Right renal cortex interstitium (tissue), 3 donors: ENCODE results near the gene PDE4C. TPM values are rescaled to one million over a fixed set of nuclear protein-coding genes. Genes with fewer than 3 reads are reported as not detected.

Source experiments
- DNase-seq, 3 donors: peaks; one replicate each; pipeline ENCODE4 v3.0.0-alpha.2; 2013; ENCODE audit warnings: low read depth in 3 of 3, low spot score in 2 of 3
- polyA plus RNA-seq, 3 donors: library from polyadenylated mRNA; unstranded; fragments of 120-200 nt; gene quantifications; one replicate each; pipeline ENCODE4 v1.2.1, GENCODE V29; 2013; ENCODE audit not compliant: insufficient read length in 3 of 3

Gene PDE4C
- polyA plus RNA-seq, 3 donors, result 0.33 to 1.0 (median 0.71) TPM

DNA sequence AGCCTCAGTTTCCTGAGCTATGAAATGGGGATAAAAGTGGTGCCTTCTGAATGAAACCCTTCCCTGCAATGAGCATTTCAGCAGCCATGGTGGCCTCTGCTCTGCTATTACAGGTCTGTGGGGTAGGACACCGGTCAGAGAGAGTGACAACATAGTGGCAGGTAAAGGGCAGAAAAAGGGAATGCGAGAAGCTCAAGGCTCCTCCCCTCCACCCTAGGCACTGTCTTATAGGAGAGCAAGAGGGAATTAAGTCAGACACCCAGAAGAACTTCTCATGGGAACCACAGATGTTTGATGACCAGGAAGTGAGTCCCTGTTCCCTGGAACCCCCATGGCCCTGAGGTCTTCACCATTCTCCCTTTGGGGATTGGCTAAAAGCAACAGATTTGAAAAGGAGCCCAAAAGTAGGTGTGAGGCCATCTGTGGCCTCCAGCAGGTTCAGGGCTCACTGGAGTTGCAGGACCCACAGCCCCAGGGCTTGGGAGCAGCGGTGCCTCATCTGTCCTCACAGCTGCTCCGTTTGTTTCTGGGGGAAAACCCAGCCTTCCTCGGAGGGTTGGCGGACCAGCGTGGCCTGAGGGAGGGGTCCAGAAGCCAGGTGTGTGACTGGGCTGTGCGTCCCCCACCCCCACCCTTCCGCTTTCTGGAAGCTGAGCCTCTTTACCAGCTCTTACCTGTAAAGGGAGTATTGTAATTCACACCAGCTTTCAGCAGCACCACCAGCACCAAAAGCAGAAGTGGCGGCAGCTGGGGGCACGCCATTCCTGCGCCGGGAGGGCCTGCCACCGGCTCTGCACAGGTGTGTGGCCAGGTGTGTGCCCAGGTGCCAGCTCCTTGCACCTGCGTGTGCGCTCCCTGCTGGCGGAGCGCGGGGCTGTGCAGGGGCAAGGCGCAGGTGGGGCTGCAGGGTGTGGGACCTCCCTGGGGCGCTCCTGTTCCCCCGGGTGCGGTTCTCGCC lies 28.6 kb upstream of the PDE4C start:
- no peak for DNase-seq

DNA sequence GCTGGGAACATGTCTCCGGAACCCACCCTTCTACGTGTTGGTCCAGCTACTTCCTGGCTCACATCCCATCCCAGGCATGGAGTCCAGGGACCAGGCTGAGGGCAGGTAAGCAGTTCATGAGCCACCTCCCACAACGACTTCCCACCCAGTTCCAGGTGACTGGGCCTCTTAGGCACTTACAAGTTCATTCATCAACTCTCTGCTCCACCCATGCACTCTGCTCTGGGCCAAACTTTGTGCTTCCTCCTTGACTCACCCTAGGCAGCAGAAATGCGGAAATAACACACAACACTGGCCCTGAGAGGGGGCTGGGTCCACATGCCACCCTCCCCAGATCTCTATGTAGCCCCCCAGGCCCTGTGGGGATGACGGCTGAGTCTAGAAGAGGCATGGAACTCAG lies 27.5 kb upstream of the PDE4C start:
- no peak for DNase-seq

DNA sequence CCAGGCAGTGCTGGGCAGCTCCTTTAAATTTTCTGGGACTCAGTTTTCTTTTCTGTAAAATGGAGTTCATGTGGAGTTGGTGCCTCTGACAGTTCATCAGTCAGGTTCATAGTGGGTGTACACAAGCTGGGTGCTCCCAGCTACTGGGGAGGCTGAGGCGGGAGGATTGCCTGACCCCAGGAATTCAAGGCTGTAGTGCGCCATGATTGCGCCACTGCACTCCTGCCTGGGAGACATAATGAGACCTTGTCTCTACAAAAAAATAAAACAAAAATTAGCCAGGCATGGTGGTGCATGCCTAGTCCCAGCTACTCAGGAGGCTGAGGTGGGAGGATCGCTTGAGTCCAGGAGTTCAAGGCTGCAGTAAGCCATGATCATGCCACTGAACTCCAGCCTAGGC lies 26.9 kb upstream of the PDE4C start:
- no peak for DNase-seq

DNA sequence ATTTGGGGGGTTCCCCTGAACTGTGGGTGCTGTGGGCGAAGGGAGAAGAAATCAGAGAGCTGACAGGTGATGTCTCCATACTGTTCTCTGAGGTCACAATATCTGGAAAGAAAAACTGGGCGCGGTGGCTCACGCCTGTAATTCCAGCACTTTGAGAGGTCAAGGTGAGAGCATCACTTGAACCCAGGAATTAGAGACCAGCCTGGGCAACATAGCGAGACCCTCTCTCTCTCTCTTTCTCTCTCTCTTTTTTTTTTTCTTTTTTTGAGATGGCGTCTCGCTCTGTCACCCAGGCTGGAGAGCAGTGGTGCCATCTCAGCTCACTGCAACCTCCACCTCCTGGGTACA lies 26.1 kb upstream of the PDE4C start:
- DNase-seq, result no peak

DNA sequence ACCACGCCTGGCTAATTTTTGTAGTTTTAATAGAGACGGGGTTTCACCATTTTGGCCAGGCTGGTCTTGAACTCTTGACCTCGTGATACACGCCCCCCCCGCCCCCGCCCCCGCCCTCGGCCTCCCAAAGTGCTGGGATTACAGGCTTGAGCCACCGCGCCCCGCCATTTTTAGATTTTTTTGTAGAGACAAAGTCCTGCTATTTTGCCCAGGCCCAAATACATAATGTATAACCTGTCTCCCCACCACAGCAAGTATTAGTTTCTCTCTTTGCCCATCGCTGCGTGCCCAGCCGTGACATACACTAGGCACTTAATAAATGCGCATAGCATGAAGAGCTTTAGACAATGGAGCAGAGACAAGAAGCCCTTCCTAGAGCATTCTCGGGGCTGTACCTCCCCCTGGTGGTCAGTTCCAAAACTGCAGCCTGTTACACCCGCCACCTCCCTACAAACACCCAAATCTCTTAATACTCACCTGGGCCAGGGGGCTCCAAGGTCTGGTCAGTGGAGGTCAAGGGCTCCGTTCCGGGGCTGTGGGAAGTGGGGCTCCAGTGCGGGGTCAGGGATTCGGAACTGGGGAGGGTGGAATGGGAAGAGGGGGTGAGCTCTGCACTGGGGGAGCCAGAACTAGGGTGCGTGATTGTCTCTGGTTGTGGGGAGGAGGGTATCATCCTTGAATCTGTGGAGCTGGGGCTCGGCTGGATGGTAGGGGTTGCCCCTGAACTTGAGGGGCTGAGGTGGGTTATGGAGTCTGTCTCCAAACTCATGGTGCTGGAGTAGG lies 25.5 kb upstream of the PDE4C start:
- DNase-seq, result no peak

DNA sequence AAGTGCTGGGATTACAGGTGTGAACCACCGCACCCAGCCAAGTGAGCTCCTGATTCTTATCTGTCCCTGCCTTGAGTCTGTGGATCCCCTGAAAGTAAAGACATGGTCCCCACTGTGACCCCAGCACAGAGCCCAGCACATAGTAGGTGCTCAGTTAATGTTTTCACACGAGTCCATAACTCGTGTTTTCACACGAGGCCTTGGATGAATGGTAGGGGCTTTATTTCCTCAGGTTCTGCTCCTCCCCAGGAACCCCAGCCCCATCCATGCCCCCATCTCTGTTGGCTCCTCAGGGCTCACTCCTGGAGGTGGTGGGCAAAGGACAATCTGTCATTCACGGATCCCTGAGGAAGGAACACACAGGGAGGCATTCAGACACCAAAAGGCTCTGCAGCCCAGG lies 23.6 kb upstream of the PDE4C start:
- no peak for DNase-seq

DNA sequence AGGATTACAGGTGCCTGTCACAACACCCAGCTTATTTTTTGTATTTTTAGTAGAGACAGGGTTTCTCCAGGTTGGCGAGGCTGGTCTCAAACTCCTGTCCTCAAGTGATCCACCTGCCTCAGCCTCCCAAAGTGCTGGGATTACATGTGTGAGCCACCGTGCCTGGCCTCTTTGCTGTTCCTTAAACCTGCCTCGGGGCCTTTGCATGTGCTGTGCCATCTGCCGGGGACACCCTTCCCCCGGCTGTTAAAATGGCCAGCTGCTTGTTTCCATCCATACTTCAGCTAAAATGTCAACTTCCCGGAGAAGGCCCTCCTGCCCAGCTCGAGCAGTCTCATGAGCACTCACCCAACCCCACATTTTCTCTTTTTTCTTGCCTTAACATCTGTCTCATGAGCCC lies 19.1 kb upstream of the PDE4C start:
- DNase-seq, result no peak

DNA sequence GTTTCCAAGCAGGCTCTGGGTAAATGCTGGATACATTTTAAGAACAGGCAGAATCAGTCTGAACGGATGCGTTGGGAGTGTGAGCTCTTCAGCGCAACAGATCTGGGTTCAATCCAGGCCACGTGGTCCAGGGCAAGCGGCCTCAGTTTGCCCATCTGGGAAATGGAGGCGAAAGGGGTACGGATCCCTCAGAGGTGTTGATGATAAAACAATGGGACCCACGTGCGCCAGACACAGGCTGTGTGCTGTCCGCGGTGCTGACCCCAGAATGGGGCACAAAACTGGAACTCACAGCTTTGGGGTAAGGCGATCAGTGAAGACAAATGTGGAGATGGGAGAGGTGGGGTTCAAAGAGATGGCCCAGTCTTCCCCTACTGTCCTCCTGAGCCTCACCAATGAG lies 13.1 kb upstream of the PDE4C start:
- DNase-seq, result no peak

DNA sequence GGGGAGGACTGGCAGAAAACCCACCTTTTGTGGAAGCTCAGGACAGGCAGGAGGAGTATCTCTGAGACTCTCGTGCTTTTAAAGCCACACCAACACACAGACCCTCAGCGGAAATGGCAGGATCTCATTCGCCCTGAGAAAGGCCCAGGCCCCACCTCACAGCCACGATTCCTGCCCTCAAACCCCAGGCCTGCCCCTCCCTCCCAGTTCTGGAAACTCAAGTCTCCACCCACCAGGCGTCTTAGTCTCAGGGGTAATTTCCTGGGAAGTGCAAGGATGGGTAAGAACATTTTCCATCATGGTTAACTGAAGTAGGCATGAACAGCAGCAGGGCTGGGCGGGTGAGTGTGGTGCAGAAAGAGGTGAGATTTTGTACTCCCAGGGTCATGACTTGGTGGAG lies 8.0 kb upstream of the PDE4C start:
- DNase-seq, result no peak

DNA sequence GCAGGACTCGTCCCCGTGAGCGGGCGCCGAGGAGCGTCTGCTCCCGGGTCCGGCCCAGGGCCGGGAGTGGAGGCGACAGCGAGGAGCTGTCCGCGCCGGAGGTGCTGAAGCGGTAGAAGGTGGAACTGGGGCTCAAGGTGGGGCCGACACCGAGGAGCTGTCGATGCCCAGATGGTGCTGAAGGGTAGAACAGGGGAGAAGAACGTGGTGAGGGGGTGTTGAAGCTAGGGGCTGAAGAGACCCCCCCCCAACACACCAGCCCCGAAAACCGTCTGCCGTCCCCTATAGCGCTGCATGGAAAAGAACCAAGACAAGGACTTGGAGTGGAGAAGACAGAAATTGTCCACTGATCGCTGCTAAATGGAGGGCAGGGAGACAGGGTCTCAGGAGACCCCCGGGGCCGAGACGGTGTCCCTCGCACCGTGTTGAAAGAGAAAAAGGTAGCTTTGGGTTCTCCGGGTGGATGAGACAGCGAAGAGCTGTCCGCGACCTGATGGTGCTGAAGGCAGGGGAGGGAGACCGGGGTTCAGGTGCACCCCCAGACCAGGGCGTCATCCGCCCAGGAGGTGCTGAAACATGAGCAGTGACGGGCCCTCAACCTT lies 7.1 kb upstream of the PDE4C start:
- peak in 2 of 3 donors; percentile 57 to 59 for DNase-seq

DNA sequence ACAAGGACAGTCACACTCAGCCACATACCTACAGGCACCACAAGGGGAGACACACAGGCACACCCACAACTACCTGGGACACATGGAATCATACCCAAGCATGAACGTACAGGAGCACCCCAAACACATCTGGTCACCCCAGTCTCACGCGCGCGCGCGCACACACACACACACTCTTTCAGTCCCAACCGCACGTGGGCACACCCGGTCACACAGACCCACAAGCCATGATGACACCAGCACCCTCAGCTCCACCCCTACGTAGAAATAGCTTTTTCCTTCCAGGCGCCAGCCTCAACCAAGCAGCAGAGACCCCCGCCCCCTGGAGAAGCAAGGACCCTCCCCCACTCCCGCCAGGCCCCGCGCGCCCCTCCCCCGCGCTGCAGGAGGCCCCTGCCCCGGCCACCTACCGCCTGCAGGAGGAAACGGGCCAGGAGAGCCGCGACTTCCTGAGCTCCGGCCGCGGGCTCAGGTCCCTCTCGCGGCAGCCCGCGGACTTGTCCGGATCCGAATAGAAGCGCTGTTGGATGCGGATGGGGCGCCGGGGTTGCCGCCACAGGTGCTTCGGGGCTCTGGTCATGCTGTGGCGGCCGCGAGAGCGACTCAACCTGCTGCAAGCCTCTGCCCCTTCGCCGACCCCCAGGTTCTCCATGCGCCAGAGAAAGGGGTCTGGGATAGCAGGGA lies 6.4 kb upstream of the PDE4C start:
- no peak for DNase-seq

DNA sequence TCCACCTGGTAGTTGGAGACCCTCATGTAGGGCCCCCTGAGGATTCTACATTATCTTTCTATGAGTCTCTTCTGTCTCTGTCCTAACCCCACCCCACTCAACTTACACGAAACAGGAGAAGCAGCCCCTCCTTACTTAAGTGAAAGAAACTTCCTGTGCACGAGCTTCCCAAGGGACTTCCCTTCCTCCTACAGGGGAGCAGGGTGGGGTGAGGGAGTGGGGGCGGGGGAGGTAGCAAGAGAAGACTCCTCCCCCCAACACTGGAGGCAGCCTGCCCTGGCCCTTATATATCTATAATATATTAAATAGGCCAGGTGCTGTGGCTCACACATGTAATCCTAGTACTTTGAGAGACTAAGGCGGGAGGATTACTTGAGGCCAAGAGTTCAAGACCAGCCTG lies 5.5 kb upstream of the PDE4C start:
- DNase-seq, result no peak

DNA sequence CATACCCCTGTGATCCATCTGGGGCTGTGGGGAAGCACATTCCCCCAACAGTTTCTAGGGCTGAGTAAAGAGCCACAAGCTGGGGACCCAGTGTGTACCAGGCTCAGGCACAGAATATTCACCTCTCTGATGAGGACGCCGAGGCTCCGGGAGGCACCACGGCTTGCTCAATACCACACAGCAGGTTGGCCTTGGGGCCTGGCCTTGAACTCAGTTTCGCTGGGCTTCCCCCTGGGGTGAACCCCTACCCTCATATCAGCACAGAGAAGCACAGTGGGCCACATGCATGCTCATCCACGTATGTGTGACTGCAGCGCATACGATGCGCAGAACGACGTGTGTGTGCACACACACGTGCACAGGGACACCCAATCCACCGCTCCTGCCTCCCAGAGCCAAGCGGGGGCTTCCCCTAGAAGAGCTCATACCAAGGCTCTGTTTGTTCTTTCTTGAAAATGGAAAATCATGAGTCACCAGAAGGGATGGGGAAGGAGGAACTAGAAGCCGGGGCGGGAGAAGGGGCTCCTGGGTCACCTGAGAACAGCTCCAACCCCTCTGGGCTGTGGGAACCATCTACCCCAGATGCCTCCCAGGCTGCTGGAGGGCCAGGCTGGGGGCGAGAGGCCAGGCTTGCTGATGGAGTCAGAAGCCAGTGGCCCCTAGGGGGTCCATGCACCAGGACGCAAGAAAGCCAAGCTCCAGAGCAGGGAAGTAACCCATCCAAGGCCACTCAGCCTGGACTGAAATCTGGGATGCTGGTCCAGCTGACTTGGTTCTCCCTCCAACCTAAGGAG lies 4.9 kb upstream of the PDE4C start:
- no peak for DNase-seq

DNA sequence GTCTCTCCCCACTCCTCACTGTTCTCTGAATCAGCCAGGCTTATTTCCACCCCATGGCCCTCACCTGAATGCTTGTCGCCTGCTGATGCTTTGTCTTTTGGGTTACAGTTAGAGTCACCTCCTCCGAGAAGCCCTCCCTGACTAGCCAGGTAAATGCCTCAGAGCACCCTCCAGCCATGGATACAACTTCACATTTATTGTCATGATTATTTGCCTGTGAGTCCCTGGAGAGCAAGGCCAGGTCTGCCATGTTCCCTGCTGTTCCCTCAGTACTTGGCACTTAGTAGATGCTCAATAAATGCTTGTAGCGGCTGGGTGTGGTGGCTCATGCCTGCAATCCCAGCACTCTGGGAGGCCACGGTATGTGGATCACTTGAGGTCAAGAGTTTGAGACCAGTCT lies 3.7 kb upstream of the PDE4C start:
- no peak for DNase-seq

DNA sequence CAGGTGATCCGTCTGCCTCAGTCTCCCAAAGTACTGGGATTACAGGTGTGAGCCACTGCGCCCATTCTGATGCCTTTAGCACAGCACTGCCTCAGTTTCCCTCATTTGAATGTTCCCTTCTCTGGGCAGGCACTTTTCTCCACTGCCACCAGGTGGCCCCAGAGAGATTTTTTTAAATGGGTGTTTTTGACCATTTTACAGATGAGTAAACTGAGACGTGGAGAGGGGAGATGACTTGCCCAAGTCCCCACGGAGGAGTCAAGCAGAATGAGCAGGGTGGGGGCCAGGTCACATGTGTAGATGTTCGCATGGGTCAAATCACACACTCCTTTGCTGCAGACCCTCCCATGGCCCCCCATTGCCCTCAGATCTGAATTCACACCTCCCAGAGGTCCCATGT lies 3.2 kb upstream of the PDE4C start:
- DNase-seq, result no peak

DNA sequence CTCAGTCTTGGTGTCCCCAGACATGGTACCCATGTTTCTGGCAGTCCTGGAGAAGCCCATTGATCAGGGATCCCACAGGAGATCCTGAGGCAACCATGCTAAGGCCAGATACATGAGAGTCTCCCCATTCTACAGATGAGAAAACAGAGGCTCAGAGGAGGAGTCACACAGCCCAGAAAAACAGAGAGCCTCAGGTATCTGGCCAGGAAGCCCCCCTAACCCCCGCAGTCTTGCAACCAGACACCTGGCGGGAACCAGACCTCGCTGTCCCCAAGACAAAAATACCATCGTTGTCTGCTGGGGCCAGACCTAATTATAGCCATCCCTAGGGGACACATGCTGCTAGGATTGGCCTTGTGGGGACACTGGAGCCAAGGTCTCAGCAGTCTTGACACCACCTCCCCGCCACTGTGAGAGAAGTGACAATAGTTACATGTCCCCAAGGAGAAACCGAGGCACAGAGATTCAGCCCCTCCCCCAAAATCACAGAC lies 1.6 kb upstream of the PDE4C start:
- no peak for DNase-seq

DNA sequence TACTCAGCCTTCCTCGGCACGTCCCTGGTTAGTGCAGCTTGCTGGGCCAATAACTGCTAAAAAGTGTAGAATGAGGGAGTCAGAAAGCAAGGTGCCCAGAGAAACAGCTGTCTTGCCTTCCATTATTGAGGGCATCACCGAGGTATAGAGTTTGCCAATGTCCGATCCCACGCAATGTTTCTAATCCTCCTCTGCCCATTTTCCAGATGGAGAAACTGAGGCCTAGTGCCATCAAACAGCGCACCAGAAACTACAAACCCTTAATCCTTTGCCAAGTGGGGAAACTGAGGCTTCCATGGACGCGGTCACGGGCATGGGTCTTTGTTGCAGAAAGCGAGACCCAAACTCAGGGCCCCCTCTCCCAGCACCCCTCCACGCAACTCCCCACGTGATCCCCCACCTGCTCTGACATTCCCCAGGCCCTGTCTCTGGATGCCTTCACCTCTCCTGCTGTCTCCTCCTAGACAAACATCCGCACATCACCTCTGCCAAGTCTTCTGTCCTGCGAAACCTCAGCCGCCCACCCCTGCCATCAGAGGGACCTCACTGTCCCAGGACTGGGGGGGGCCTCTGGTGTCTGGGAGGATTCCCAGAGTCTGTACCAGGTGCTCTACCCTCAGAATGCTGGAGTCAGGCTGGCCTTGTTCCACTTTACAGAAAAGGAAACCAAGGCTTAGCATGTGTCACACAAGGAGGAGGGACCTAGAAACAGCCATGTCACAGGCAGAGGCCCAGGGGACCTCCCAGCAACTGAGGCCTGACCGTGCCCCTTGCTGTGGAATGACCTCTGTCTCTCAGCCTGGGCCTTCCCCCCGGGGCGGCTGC lies 930 bp upstream of the PDE4C start:
- no peak for DNase-seq

DNA sequence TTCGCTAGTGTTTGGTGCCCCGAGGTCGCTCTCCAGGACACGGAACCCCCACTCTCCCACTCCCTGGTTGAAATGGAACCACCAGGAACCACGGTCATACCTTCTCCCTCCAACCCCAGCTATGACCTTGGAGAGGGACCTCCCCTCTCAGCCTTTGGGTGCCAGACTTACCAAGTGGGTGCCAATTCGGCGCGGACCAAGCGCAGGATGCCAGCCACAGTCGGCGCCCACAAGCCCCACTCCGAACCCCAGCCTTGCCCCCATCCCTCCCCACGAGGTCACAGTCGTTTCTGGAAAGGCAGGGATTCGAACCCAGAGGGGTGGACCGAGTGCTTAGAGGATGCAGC lies 910 bp downstream of the PDE4C start:
- no peak for DNase-seq
